A204.1 (cell line): ENCODE data around the gene PTPRU.

Source experiments
- FAIRE-seq: peaks from 2 replicates; lab custom pipeline; 2012; peaks lifted over from hg19 to GRCh38; lab: Jason Lieb, UNC

The PTPRU gene

GRCh38 chr1:29245876-29246275, 9.6 kb downstream of the PTPRU start:
- no peak for FAIRE-seq

GRCh38 chr1:29247044-29247443, 10.7 kb downstream of the PTPRU start:
- no peak for FAIRE-seq

GRCh38 chr1:29247571-29248273, 11.4 kb downstream of the PTPRU start:
- FAIRE-seq, result no peak

GRCh38 chr1:29248409-29248808, 12.1 kb downstream of the PTPRU start:
- no peak for FAIRE-seq

GRCh38 chr1:29249170-29249691, 12.9 kb downstream of the PTPRU start:
- FAIRE-seq, result no peak

GRCh38 chr1:29249951-29250581, 13.7 kb downstream of the PTPRU start:
- FAIRE-seq, result no peak

- no peak for FAIRE-seq
Measured at GRCh38 chr1:29251164-29252124, 15.1 kb downstream of the PTPRU start.

GRCh38 chr1:29253180-29253579, 16.9 kb downstream of the PTPRU start:
- FAIRE-seq, result no peak

GRCh38 chr1:29254346-29254745, 18.0 kb downstream of the PTPRU start:
- no peak for FAIRE-seq

- FAIRE-seq, result no peak
Measured at GRCh38 chr1:29255134-29255666, 18.9 kb downstream of the PTPRU start.

GRCh38 chr1:29256394-29256793, 20.1 kb downstream of the PTPRU start:
- no peak for FAIRE-seq

- FAIRE-seq, result no peak
Measured at GRCh38 chr1:29256979-29257804, 20.9 kb downstream of the PTPRU start.

- FAIRE-seq, result no peak
Measured at GRCh38 chr1:29258189-29258975, 22.1 kb downstream of the PTPRU start.

- FAIRE-seq, result no peak
Measured at GRCh38 chr1:29258976-29259801, 22.9 kb downstream of the PTPRU start.

- no peak for FAIRE-seq
Measured at GRCh38 chr1:29259802-29260441, 23.6 kb downstream of the PTPRU start.

GRCh38 chr1:29260531-29260930, 24.2 kb downstream of the PTPRU start:
- no peak for FAIRE-seq

GRCh38 chr1:29264773-29265389, 28.6 kb downstream of the PTPRU start:
- no peak for FAIRE-seq

GRCh38 chr1:29266912-29267311, 30.6 kb downstream of the PTPRU start:
- FAIRE-seq, result no peak
